GM18909 (cell line): Measurements from ENCODE around the gene DZIP3.
"Not testable (repeated sequence)": the region's sequence is repeated elsewhere in the genome, so short reads cannot be mapped to it uniquely, and the experiment has no call there.

ENCODE experiments used
- ATAC-seq: cut with Tn5 transposase; IDR thresholded peaks from one replicate; pipeline ENCODE4 v1.9.1; 2021; ENCODE audit warnings: mild to moderate bottlenecking; ENCODE audit not compliant: unreplicated experiment, poor library complexity

Gene DZIP3

DNA sequence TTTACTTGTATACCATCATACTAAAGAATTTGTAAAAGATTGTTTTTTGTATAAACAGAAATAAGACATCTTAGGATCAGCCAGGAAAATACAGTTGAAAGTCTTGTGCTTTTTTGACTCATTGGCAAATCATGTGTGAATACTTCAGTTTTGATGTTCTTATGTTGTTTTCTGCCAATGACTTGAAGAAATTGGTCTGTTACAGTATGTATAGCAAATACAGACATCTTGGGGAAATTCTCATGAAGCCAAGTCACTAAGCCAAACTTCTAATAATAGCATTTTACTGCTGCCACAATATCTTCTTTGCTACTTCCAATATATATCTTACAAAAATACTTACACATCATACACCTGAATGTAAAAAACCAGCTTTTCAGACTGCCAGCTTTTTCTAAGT, 83.2 kb downstream of the DZIP3 start:
- ATAC-seq, result no peak

GRCh38 chr3:108673988-108674661, 84.6 kb downstream of the DZIP3 start:
- ATAC-seq, result no peak

DNA sequence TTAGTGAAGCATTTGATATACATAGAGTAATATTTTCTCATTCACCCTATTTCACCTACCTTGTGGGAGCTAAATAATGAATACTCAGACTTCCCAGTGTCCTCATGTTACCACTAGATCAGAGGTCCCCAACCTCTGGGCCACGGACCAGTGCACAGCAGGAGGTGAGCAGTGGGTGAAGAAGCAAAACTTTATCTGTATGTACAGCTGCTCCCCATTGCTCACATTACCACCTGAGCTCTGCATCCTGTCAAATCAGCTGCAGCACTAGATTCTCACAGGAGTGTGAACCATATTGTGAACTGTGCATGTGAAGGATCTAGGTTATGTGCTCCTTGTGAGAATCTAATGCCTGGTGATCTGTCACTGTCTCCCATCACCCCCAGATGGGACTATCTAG, 88.3 kb downstream of the DZIP3 start:
- ATAC-seq, result no peak

- ATAC-seq, result not testable (repeated sequence)
These were observed 102.8 kb downstream of the DZIP3 start for GRCh38 chr3:108692286-108692685.

- ATAC-seq, result no peak
These were observed 108.9 kb downstream of the DZIP3 start for GRCh38 chr3:108698461-108698860.

- ATAC-seq, result no peak
These were observed 115.5 kb downstream of the DZIP3 start for GRCh38 chr3:108705045-108705444.

DNA sequence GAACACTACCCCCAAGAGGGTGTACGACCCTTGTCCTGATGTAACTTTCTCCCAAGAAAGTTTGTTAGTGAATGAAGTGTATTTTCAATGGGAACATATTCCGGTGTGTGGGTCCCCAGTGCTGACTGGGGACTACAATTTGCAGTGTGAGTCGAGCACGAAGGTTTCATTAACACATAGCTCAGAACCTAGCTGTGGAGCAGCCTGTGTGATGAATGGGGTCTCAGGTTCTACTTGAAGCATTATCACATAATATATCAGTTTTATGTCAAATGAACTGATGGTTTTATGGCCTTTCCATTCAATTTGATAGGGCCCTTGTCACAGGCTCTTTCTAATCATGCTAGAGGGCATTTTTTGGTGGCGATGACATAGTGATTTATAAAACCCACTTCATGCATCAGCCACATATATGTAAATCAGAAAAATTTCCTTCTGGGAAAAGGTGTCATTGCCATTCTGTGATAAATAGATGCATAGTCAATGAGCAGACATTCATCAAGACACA, 123.5 kb downstream of the DZIP3 start:
- ATAC-seq, result no peak

- ATAC-seq, result no peak
These were observed 124.3 kb downstream of the DZIP3 start for GRCh38 chr3:108713816-108714215.

GRCh38 chr3:108718454-108718853, 128.9 kb downstream of the DZIP3 start:
- no peak for ATAC-seq

DNA sequence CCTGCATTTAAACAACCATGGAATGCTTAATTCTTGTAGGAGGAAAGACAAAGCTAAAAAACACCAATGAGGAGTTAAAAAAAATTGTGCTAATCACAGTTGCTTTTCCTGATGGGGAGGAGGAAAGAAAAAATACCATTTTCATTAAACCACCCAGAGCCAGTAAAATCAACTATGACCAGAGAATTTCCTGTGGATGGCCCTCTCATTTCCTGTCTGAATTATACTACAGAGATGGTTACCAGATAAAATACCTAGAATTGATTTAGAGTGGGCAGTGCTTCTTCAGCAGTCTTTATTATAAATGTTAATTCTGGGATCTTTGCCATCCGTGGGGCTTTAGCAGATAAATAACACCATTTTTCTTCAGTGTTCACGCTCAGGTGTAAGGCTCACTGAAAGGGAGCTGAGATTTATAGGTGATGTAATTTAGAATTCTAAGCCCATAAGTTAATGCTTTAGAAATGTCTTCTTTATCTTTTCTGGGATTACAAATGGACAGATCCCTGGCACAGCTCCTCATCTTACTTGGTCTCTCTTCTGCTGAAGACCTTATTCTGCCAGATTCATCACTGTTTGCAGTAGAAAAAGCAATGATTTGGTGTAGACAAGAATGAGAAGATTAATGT, 129.8 kb downstream of the DZIP3 start:
- ATAC-seq, result no peak

DNA sequence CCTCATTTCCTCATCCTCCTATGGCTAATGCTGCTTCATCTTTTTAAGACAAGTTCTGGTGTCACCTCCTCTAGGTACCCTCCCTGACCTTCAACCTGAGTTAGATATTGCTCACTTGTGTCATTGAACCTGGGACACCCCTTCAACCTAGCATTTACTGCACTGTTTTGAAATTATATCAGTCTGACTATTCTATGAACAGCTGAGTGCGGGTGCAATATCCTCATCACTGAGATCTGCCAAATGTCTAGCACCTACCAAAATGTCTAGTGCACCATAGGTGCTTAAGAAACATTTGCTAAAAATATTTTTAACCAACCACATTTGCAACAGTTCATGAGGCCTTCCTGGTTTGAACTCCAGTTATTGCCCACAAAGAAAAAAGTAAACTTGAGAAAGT, 133.2 kb downstream of the DZIP3 start:
- ATAC-seq, result no peak

- no peak for ATAC-seq
These were observed 134.6 kb downstream of the DZIP3 start for GRCh38 chr3:108724101-108724500.

DNA sequence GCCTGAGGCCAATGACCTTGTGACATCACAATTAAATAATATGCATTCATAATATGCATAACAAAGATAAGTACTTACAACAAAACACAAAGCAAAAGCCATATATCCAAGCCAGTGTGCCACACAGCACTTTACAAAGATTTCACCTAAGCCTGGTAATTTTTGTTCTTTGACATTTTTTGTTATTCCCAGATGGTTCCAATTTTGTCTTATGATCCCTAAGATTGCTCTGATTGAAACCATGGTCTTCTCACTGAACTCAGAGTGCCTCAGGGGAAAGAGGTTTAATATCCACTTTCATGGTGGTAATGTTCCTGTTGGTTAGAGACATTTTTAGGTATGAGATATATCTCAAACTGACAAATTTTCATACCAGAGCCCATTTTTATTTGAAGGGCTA, 138.6 kb downstream of the DZIP3 start:
- no peak for ATAC-seq

DNA sequence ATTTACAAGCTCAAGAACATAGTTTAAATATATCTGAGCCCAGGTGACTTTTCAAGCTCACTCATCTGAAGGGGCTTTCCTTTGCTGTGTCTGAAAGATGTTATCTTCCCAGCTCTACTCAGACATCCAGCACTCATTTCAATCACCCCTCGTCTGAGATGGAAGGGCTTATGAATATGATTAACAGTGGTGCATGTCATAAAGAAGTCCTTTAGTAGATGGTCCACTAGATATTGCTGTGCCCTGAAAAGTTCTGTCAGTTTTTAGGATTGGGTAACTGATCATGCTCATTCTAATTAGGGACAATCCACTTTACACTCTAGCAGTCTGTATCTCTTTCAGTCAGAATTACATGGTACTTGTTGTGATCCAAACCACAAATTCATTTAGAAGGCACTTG, 139.4 kb downstream of the DZIP3 start:
- ATAC-seq, result no peak

- ATAC-seq, result no peak
These were observed 147.3 kb downstream of the DZIP3 start for GRCh38 chr3:108736821-108737220.

- ATAC-seq, result no peak
These were observed 153.4 kb downstream of the DZIP3 start for GRCh38 chr3:108742929-108743328.
